GM12878 (cell line): ENCODE data around the gene CTNNBL1. TPM values are rescaled to one million over a fixed set of nuclear protein-coding genes. Genes with fewer than 3 reads are reported as not detected.

Source experiments
- ATAC-seq: fragments of 200-7000 bp; cut with Tn5 transposase; 3 replicates; pipeline ENCODE4 v1.9.1; 2020; ENCODE audit warnings: mild to moderate bottlenecking, moderate library complexity
- BruUV-seq: library from RNA; stranded (reverse); fragments of 400-500 nt; replicated peaks from 2 replicates; lab custom pipeline; 2021; lab: Mats Ljungman, UMichigan
- CTCF ChIA-PET: fragments of 300-600 bp; sonication (Branson Sonifier 250); formaldehyde crosslinking; extraction: SDS; loops from one replicate; lab custom pipeline; 2021; ENCODE audit warnings: inconsistent platforms; lab: Yijun Ruan, JAX
- POLR2A ChIA-PET: fragments of 350-600 bp; formaldehyde crosslinking; extraction: SDS; loops from one replicate; lab custom pipeline; 2021; ENCODE audit warnings: inconsistent platforms; lab: Charles Lee
- RAD21 ChIA-PET: fragments of 300-600 bp; sonication (Branson Sonifier 250); formaldehyde crosslinking; loops from one replicate; lab custom pipeline; 2023; ENCODE audit warnings: antibody characterized with exemption; ENCODE audit not compliant: unreplicated experiment; lab: Charles Lee
- SMC1A ChIA-PET: fragments of 300-600 bp; sonication (Branson Sonifier 250); formaldehyde crosslinking; loops from one replicate; lab custom pipeline; 2023; ENCODE audit not compliant: unreplicated experiment, uncharacterized antibody; lab: Charles Lee
- DNase-seq: peaks from one replicate; pipeline ENCODE4 v3.0.0-alpha.2; 2011; ENCODE audit warnings: low read depth, low spot score
- FAIRE-seq: peaks from 3 replicates; lab custom pipeline; 2011; peaks lifted over from hg19 to GRCh38; lab: Jason Lieb, UNC
- H2AFZ ChIP-seq: 2 replicates; pipeline ENCODE4 v1.6.0; 2011; ENCODE audit warnings: low read depth, low read length, control low read depth; ENCODE audit not compliant: control insufficient read depth
- H3K27ac ChIP-seq: 2 replicates; pipeline ENCODE4 v1.5.1; 2011; ENCODE audit warnings: control low read depth; ENCODE audit not compliant: control insufficient read depth, insufficient read depth
- H3K27me3 ChIP-seq, 2 experiments: replicated peaks in 1 of 2; 2 replicates each; pipeline versions ENCODE4 v1.6.0 to v1.6.1; 2011; ENCODE audit warnings: low read length in 1 of 2; ENCODE audit not compliant: control insufficient read depth in 2 of 2, insufficient read depth in 2 of 2
- H3K36me3 ChIP-seq, 2 experiments: 2 replicates each; pipeline ENCODE4 v1.5.1; 2011; ENCODE audit warnings: low read length in 1 of 2; ENCODE audit not compliant: control insufficient read depth in 2 of 2, insufficient read depth in 2 of 2
- H3K4me1 ChIP-seq: 2 replicates; pipeline ENCODE4 v1.6.1; 2011; ENCODE audit warnings: mild to moderate bottlenecking, low read length, moderate library complexity, mixed read lengths; ENCODE audit not compliant: control insufficient read depth, insufficient read depth
- H3K4me2 ChIP-seq: 2 replicates; pipeline ENCODE4 v1.6.0; 2011; ENCODE audit warnings: control low read depth; ENCODE audit not compliant: control insufficient read depth, insufficient read depth
- H3K4me3 ChIP-seq: fragments of 200-600 bp; sonication (generic); 2 replicates; pipeline ENCODE4 v1.5.1; 2016
- H3K79me2 ChIP-seq: 2 replicates; pipeline ENCODE4 v1.6.0; 2011; ENCODE audit warnings: low read length; ENCODE audit not compliant: control insufficient read depth, insufficient read depth
- H3K9ac ChIP-seq: 2 replicates; pipeline ENCODE4 v1.8.0; 2011; ENCODE audit warnings: low read length, control low read depth, mixed read lengths; ENCODE audit not compliant: control insufficient read depth, insufficient read depth
- H3K9me3 ChIP-seq: replicated peaks from 3 replicates; pipeline ENCODE4 v1.5.1; 2011; ENCODE audit warnings: mild to moderate bottlenecking, low read length; ENCODE audit not compliant: control insufficient read depth, insufficient read depth
- H4K20me1 ChIP-seq: 2 replicates; pipeline ENCODE4 v1.6.0; 2011; ENCODE audit not compliant: control insufficient read depth, insufficient read depth
- BACH1 ChIP-seq: fragments of 450-650 bp; IDR thresholded peaks from 2 replicates; pipeline ENCODE4 v1.6.1; 2017; ENCODE audit warnings: mild to moderate bottlenecking, borderline replicate concordance
- CHD2 ChIP-seq: IDR thresholded peaks from 2 replicates; pipeline ENCODE4 v1.6.1; 2011; ENCODE audit warnings: low read depth, low read length, improper control_type of control experiment, borderline replicate concordance
- ESRRA ChIP-seq: IDR thresholded peaks from 2 replicates; pipeline ENCODE4 v1.6.1; 2012; ENCODE audit warnings: mild to moderate bottlenecking, low read length, improper control_type of control experiment
- IKZF2 ChIP-seq, 2 experiments: fragments of 450-650 bp; IDR thresholded peaks; 2 replicates each; pipeline ENCODE4 v1.6.1; 2017; ENCODE audit warnings: mild to moderate bottlenecking in 2 of 2, moderate library complexity in 2 of 2
- IRF3 ChIP-seq: fragments of 450-650 bp; IDR thresholded peaks from 2 replicates; pipeline ENCODE4 v1.6.1; 2014; ENCODE audit warnings: mild to moderate bottlenecking
- KDM1A ChIP-seq: fragments of 200-600 bp; sonication (generic); IDR thresholded peaks from 2 replicates; pipeline ENCODE4 v1.6.1; 2016; ENCODE audit warnings: borderline replicate concordance
- LARP7 ChIP-seq: fragments of 450-650 bp; IDR thresholded peaks from 2 replicates; pipeline ENCODE4 v1.6.1; 2017; ENCODE audit warnings: mild to moderate bottlenecking
- NFXL1 ChIP-seq: fragments of 450-650 bp; IDR thresholded peaks from 2 replicates; pipeline ENCODE4 v1.6.1; 2017; ENCODE audit warnings: antibody characterized with exemption, mild to moderate bottlenecking, borderline replicate concordance
- NFYA ChIP-seq: IDR thresholded peaks from 2 replicates; pipeline ENCODE4 v1.6.1; 2011; ENCODE audit warnings: low read depth, mild to moderate bottlenecking, low read length, improper control_type of control experiment, borderline replicate concordance
- NR2F1 ChIP-seq: fragments of 450-650 bp; conservative IDR thresholded peaks from 2 replicates; pipeline ENCODE4 v1.6.1; 2017; ENCODE audit warnings: mild to moderate bottlenecking
- POLR2AphosphoS2 ChIP-seq: IDR thresholded peaks from 2 replicates; pipeline ENCODE4 v1.6.1; 2011; ENCODE audit warnings: low read depth, mild to moderate bottlenecking, low read length, improper control_type of control experiment, moderate library complexity
- PRDM15 ChIP-seq: fragments of 450-650 bp; formaldehyde crosslinking; IDR thresholded peaks from 2 replicates; pipeline ENCODE4 v1.4.0; 2020; ENCODE audit warnings: mild to moderate bottlenecking, moderate library complexity
- RB1 ChIP-seq: fragments of 450-650 bp; formaldehyde crosslinking; IDR thresholded peaks from 2 replicates; pipeline ENCODE4 v1.6.1; 2017; ENCODE audit warnings: mild to moderate bottlenecking, borderline replicate concordance
- SMAD5 ChIP-seq: IDR thresholded peaks from 2 replicates; pipeline ENCODE4 v1.6.1; 2016; ENCODE audit warnings: antibody characterized with exemption, low read depth
- SP1 ChIP-seq: IDR thresholded peaks from one replicate; pipeline ENCODE4 v1.6.1; 2011; ENCODE audit warnings: low read depth, low read length
- WGBS: methylation state at CpG from one replicate; pipeline ENCODE4 v1.1.6; 2016; ENCODE audit warnings: low lambda C conversion rate; ENCODE audit not compliant: insufficient replicate concordance, insufficient coverage; ENCODE audit errors: missing lambda C conversion rate; 5-methylcytosine and 5-hydroxymethylcytosine counted together
- in situ Hi-C: fragments of 300-500 bp; cut with MboI; formaldehyde crosslinking; loops from 9 replicates; pipeline ENCODE4 v1.14.3; 2018; ENCODE audit warnings: mixed read lengths
- intact Hi-C: fragments of 100-400 bp; cut with micrococcal nuclease; formaldehyde crosslinking; loops from one replicate; pipeline ENCODE4 v1.14.2; 2022; ENCODE audit not compliant: unreplicated experiment
- polyA plus RNA-seq, 11 experiments: library from polyadenylated mRNA; depleted of rRNA in 4 of 11; unstranded in 6 of 11; stranded (reverse) in 5 of 11; fragments of >200 nt; fragmentation: Nextera tagmentation in 4 of 11; fragmentation: Illumina TruSeq in 1 of 11; extraction: Ambion mirVana in 4 of 11; extraction: Trizol in 1 of 11; gene quantifications; 1 replicate in 1 of 11; 2 replicates in 10 of 11; pipeline versions ENCODE4 v1.2.1 to v1.2.3, GENCODE V29; 2011 to 2016; ENCODE audit warnings: inconsistent platforms in 2 of 11, missing spikeins in 2 of 11, low read depth in 1 of 11
- total RNA-seq, 4 experiments: library from RNA; depleted of rRNA in 3 of 4; stranded (reverse); fragments of >200 nt in 3 of 4; fragmentation: Illumina TruSeq in 1 of 4; extraction: Trizol in 1 of 4; gene quantifications; 2 replicates each; pipeline versions ENCODE4 v1.2.1 to v1.2.3, GENCODE V29; 2013 to 2021
- TF ChIP-seq, protein P1 (sequence below): fragments of 450-650 bp; IDR thresholded peaks from 2 replicates; pipeline ENCODE4 v1.6.1; 2018; ENCODE audit warnings: borderline replicate concordance, mild to moderate bottlenecking; ENCODE audit not compliant: partially characterized antibody
- TF ChIP-seq, protein P2 (sequence below): fragments of 450-650 bp; IDR thresholded peaks from 2 replicates; pipeline ENCODE4 v1.6.1; 2016; ENCODE audit warnings: mild to moderate bottlenecking

The CTNNBL1 gene
- total and polyA plus RNA-seq, 10 of the 15 experiments (the other 5 are each of a cell fraction or from before 2014, with no cell fraction given): 43.1 to 102 (median 67.8) TPM

DNA sequence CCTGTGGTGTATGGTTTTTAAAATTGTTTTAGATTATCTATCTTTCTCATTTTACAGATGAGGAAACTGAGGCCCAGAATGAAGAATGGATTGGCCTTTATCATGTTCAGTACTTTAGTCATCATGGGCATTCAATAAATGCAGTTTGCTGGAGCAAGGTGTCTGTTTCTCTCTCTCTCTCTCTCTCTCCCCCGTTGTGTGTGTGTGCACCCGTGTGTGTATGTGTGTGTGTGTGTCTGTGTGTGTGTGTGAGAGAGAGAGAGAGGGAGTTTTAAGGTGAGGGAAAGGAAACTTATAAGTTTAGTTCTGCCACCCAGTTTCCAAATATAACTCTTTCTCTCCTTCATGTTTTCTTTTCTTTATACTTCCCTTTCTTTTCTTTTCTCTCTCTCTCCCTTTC is 62.4 kb downstream of the CTNNBL1 start:
- Histone ChIP-seq H2AFZ (no peak overlapping the region), H3K4me3 (no peak overlapping the region), H3K9me3 (no peaks in the 10 kb centered on the region), H3K4me2 (no peak overlapping the region), H3K36me3 (peaks cover 2 to 13% of the 10 kb centered on the region in 2 experiments; a peak in 2 of 4 replicates), H4K20me1 (no peaks in the 10 kb centered on the region), H3K27ac (no peak overlapping the region), H3K9ac (no peak overlapping the region), H3K27me3 (no peaks in the 10 kb centered on the region), H3K79me2 (no peaks in the 10 kb centered on the region), H3K4me1 (no peaks in the 10 kb centered on the region)
- no peak for TF ChIP-seq SP1
- no peak for TF ChIP-seq RB1
- no peak for TF ChIP-seq IRF3
- TF ChIP-seq POLR2AphosphoS2: no peak
- TF ChIP-seq SMAD5: no peak
- TF ChIP-seq PRDM15: no peak
- TF ChIP-seq KDM1A: no peak
- TF ChIP-seq LARP7: no peak
- no peak for TF ChIP-seq ESRRA
- TF ChIP-seq, protein P1, sequence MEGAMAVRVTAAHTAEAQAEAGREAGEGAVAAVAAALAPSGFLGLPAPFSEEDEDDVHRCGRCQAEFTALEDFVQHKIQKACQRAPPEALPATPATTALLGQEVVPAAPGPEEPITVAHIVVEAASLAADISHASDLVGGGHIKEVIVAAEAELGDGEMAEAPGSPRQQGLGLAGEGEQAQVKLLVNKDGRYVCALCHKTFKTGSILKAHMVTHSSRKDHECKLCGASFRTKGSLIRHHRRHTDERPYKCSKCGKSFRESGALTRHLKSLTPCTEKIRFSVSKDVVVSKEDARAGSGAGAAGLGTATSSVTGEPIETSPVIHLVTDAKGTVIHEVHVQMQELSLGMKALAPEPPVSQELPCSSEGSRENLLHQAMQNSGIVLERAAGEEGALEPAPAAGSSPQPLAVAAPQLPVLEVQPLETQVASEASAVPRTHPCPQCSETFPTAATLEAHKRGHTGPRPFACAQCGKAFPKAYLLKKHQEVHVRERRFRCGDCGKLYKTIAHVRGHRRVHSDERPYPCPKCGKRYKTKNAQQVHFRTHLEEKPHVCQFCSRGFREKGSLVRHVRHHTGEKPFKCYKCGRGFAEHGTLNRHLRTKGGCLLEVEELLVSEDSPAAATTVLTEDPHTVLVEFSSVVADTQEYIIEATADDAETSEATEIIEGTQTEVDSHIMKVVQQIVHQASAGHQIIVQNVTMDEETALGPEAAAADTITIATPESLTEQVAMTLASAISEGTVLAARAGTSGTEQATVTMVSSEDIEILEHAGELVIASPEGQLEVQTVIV: no peak
- TF ChIP-seq NR2F1: no peak
- TF ChIP-seq CHD2: no peak
- no peak for TF ChIP-seq IKZF2 (IDR thresholded peaks at IDR 0.05)
- no peak for TF ChIP-seq BACH1
- TF ChIP-seq NFXL1: no peak
- TF ChIP-seq NFYA: no peak
- TF ChIP-seq, protein P2, sequence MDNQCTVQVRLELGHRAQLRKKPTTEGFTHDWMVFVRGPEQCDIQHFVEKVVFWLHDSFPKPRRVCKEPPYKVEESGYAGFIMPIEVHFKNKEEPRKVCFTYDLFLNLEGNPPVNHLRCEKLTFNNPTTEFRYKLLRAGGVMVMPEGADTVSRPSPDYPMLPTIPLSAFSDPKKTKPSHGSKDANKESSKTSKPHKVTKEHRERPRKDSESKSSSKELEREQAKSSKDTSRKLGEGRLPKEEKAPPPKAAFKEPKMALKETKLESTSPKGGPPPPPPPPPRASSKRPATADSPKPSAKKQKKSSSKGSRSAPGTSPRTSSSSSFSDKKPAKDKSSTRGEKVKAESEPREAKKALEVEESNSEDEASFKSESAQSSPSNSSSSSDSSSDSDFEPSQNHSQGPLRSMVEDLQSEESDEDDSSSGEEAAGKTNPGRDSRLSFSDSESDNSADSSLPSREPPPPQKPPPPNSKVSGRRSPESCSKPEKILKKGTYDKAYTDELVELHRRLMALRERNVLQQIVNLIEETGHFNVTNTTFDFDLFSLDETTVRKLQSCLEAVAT: no peak
- ChIA-PET CTCF (no interaction called here), SMC1A (no interaction called here), RAD21 (no interaction called here), POLR2A (no interaction called here)
- 0% methylated on average over 2 of the region's 2 CpGs for WGBS
- in situ Hi-C loops: no loop called here
- no peak for DNase-seq
- no peak for FAIRE-seq
- intact Hi-C loops: loop anchor here (10.0 kb wide), 2 partner anchors 191 to 239 kb away; no protein-coding TSS in a partner anchor
- no peak for ATAC-seq
- BruUV-seq: no TSS peak
